GM12801 (cell line): ENCODE data around the gene BBIP1.

Source experiments
- CTCF ChIP-seq: IDR thresholded peaks from one replicate; pipeline ENCODE4 v1.5.1; 2011; ENCODE audit warnings: control low read depth; ENCODE audit not compliant: insufficient read length; ENCODE audit errors: extremely low read depth

Gene BBIP1

GRCh38 chr10:110863361-110863760, 55.6 kb downstream of the BBIP1 start:
- no peak for TF ChIP-seq CTCF

GRCh38 chr10:110862961-110863360, 56.0 kb downstream of the BBIP1 start:
- TF ChIP-seq CTCF: no peak

GRCh38 chr10:110861930-110862649, 56.9 kb downstream of the BBIP1 start:
- no peak for TF ChIP-seq CTCF

- TF ChIP-seq CTCF: no peak
These were observed 57.5 kb downstream of the BBIP1 start for GRCh38 chr10:110861476-110861875.

GRCh38 chr10:110860576-110861241, 58.3 kb downstream of the BBIP1 start:
- TF ChIP-seq CTCF: no peak

GRCh38 chr10:110859973-110860376, 59.0 kb downstream of the BBIP1 start:
- no peak for TF ChIP-seq CTCF

- TF ChIP-seq CTCF: no peak
These were observed 59.6 kb downstream of the BBIP1 start for GRCh38 chr10:110859206-110859972.
